Measurements from ENCODE around the gene UGT8. TPM values are rescaled to one million over a fixed set of nuclear protein-coding genes. Genes with fewer than 3 reads are reported as not detected.

UGT8 gene
- polyA plus RNA-seq, 1 of the 3 experiments (the other 2 are of a cell fraction), result not detected

- 43% methylated on average over 17 of the region's 17 CpGs for WGBS (ENCODE audit: low lambda C conversion rate)
- Histone ChIP-seq H3F3A (replicated peaks; ENCODE audit: insufficient read depth) (no peaks in the 10 kb centered on the region), H3K4me1 (ENCODE audit: control insufficient read depth in 1 of 2, insufficient read depth in 2 of 2, low read depth in 1 of 2, low read length in 1 of 2) (peaks cover 0 to 7% of the 10 kb centered on the region in 2 experiments; a peak in 1 of 4 replicates), H3K9me2 (no peaks in the 10 kb centered on the region), H4K20me1 (ENCODE audit: insufficient read depth) (no peaks in the 10 kb centered on the region), H3K27ac (ENCODE audit: low read depth in 2 of 2, low read length in 1 of 2) (no peak overlapping the region), H3K36me3 (replicated peaks in 1 of 2; ENCODE audit: control insufficient read depth in 1 of 2, insufficient read depth in 2 of 2, low read length in 1 of 2) (no peaks in the 10 kb centered on the region), H3K4me3 (ENCODE audit: low read depth in 2 of 2, low read length in 1 of 2) (no peak overlapping the region), H3K9ac (no peak overlapping the region), H3K4me2 (no peak overlapping the region), H3K27me3 (ENCODE audit: insufficient read depth) (peaks cover 68% of the 10 kb centered on the region), H3K79me2 (ENCODE audit: insufficient read depth) (no peaks in the 10 kb centered on the region), H2AFZ (ENCODE audit: low read depth) (peak overlapping the region; percentile 29; the same call in 1 of the 2 replicates), H3K9me3 (no peaks in the 10 kb centered on the region)
- TF ChIP-seq ZBTB33 (IDR thresholded peaks at IDR 0.05; ENCODE audit: borderline replicate concordance, low read depth) (no peak), FOXJ3 (CRISPR knock-in tag; IDR thresholded peaks at IDR 0.05) (no peak), FOXM1 (IDR thresholded peaks at IDR 0.05; ENCODE audit: low read depth) (no peak), PBX3 (IDR thresholded peaks at IDR 0.05) (no peak)
- CTCF ChIA-PET, result no interaction called here
- no peak for DNase-seq
- POLR2A ChIA-PET, result no interaction called here
These were observed 1.0 kb upstream of the UGT8 start for GRCh38 chr4:114597410-114598115.

- peak; percentile 10 for DNase-seq
- peaks cover 60% of the 10 kb centered on the region for H3K27me3 ChIP-seq (ENCODE audit: insufficient read depth)
- CTCF ChIA-PET, result interaction anchor here (1.4 kb wide), 1 partner anchor 95 kb away, joined by 3 read pairs; no protein-coding TSS in a partner anchor
- peaks cover 0 to 7% of the 10 kb centered on the region in 2 experiments; a peak in 1 of 4 replicates for H3K4me1 ChIP-seq (ENCODE audit: control insufficient read depth in 1 of 2, insufficient read depth in 2 of 2, low read depth in 1 of 2, low read length in 1 of 2)
- no peaks in the 10 kb centered on the region for H4K20me1 ChIP-seq (ENCODE audit: insufficient read depth)
- no peaks in the 10 kb centered on the region for H3K9me2 ChIP-seq
- H3K79me2 ChIP-seq (ENCODE audit: insufficient read depth), result no peaks in the 10 kb centered on the region
- H3K9ac ChIP-seq, result no peak overlapping the region
- no peak overlapping the region for H2AFZ ChIP-seq (ENCODE audit: low read depth)
- H3K4me3 ChIP-seq (ENCODE audit: low read depth in 2 of 2, low read length in 1 of 2), result no peak overlapping the region; a peak in 1 of 4 replicates
- peak overlapping the region; percentile 79; the same call in 1 of the 2 replicates for H3K4me2 ChIP-seq
- no peaks in the 10 kb centered on the region for H3K36me3 ChIP-seq (replicated peaks in 1 of 2; ENCODE audit: control insufficient read depth in 1 of 2, insufficient read depth in 2 of 2, low read length in 1 of 2)
- H3F3A ChIP-seq (replicated peaks; ENCODE audit: insufficient read depth), result no peaks in the 10 kb centered on the region
- no peaks in the 10 kb centered on the region for H3K9me3 ChIP-seq
- TF ChIP-seq USF2 (IDR thresholded peaks at IDR 0.05; ENCODE audit: borderline replicate concordance, low read depth, low read length) (no peak), REST (IDR thresholded peaks at IDR 0.05; ENCODE audit: low read depth, low read length) (no peak), TEAD4 (IDR thresholded peaks at IDR 0.05; ENCODE audit: borderline replicate concordance, insufficient read depth) (no peak), MXI1 (IDR thresholded peaks at IDR 0.05; ENCODE audit: low read depth, low read length) (no peak), MEF2A (IDR thresholded peaks at IDR 0.05; ENCODE audit: borderline replicate concordance, low read depth) (no peak)
- POLR2A ChIA-PET, result no interaction called here
- H3K27ac ChIP-seq (ENCODE audit: low read depth in 2 of 2, low read length in 1 of 2), result no peak overlapping the region
- 12% methylated on average over 40 of the region's 46 CpGs for WGBS (ENCODE audit: low lambda C conversion rate)
These were observed 760 bp downstream of the UGT8 start for GRCh38 chr4:114599231-114599902.

Data from SK-N-SH (cell line).